ENCODE data around the gene KIAA1671.

Gene KIAA1671

GRCh38 chr22:25086902-25087282, 134.4 kb downstream of the KIAA1671 start:
- Histone ChIP-seq H3K4me3 (ENCODE audit: low read depth in 1 of 2, low read length in 2 of 2) (no peak overlapping the region), H3K4me1 (ENCODE audit: control insufficient read depth in 1 of 2, insufficient read depth in 2 of 2, low read length in 2 of 2) (peaks cover 0 to 4% of the 10 kb centered on the region in 2 donors), H3K27me3 (ENCODE audit: low read depth, low read length) (no peaks in the 10 kb centered on the region), H3K36me3 (ENCODE audit: control insufficient read depth in 1 of 2, insufficient read depth in 2 of 2, low read length in 2 of 2) (no peaks in the 10 kb centered on the region), H3K9me3 (ENCODE audit: control insufficient read depth in 1 of 2, low read length in 2 of 2) (no peaks in the 10 kb centered on the region), H3K27ac (ENCODE audit: low read length) (no peak overlapping the region)

- Histone ChIP-seq H3K36me3 (ENCODE audit: control insufficient read depth in 1 of 2, insufficient read depth in 2 of 2, low read length in 2 of 2) (no peaks in the 10 kb centered on the region), H3K9me3 (ENCODE audit: control insufficient read depth in 1 of 2, low read length in 2 of 2) (no peaks in the 10 kb centered on the region), H3K27me3 (ENCODE audit: low read depth, low read length) (no peaks in the 10 kb centered on the region), H3K4me3 (ENCODE audit: low read depth in 1 of 2, low read length in 2 of 2) (no peak overlapping the region), H3K27ac (ENCODE audit: low read length) (no peak overlapping the region), H3K4me1 (ENCODE audit: control insufficient read depth in 1 of 2, insufficient read depth in 2 of 2, low read length in 2 of 2) (peaks cover 0 to 4% of the 10 kb centered on the region in 2 donors)
Observed at GRCh38 chr22:25090225-25090890, 137.8 kb downstream of the KIAA1671 start.

DNA sequence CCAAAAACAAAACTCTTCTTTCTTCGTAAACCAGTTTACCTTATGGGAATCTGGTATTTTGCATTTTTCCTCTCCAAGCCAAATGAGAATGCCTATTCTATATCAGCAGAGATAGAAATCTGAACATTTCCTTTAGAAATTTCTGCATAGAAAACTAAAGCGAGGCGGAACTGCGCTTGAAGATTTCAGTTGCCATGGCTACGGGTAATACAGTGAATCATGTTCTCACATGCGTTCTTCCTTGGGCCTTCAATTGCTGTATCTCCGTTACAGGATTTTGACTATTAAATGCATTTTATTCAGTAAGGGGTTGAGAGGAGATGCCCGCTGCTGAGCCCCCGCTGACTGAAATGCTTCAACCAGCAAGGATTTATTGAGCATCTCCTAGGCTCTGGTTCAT, 138.9 kb downstream of the KIAA1671 start:
- Histone ChIP-seq H3K27me3 (ENCODE audit: low read depth, low read length) (no peaks in the 10 kb centered on the region), H3K36me3 (ENCODE audit: control insufficient read depth in 1 of 2, insufficient read depth in 2 of 2, low read length in 2 of 2) (no peaks in the 10 kb centered on the region), H3K4me1 (ENCODE audit: control insufficient read depth in 1 of 2, insufficient read depth in 2 of 2, low read length in 2 of 2) (peaks cover 0 to 4% of the 10 kb centered on the region in 2 donors), H3K4me3 (ENCODE audit: low read depth in 1 of 2, low read length in 2 of 2) (no peak overlapping the region), H3K27ac (ENCODE audit: low read length) (no peak overlapping the region), H3K9me3 (ENCODE audit: control insufficient read depth in 1 of 2, low read length in 2 of 2) (no peaks in the 10 kb centered on the region)

DNA sequence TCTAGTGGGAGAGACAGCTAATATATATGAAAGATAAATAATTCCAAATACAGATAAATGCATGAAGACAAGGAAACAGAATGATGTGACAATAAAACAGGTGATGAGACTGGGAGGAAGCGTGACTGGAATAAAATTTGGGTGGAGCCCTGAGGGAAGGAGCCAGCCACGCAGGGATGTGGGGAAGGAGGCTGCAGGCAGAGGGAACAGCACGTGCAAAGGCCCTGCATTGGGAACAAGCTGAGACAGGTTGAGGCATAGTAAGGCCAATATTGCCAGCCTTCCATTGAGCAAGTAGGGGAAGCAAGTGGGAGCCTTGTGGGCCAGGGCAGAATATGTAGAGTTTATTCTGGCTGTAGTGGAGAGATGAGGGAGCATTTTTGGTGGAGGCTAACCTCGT, 139.6 kb downstream of the KIAA1671 start:
- H3K4me3 ChIP-seq (ENCODE audit: low read depth in 1 of 2, low read length in 2 of 2) = no peak overlapping the region
- no peaks in the 10 kb centered on the region for H3K27me3 ChIP-seq (ENCODE audit: low read depth, low read length)
- H3K9me3 ChIP-seq (ENCODE audit: control insufficient read depth in 1 of 2, low read length in 2 of 2) = no peaks in the 10 kb centered on the region
- H3K27ac ChIP-seq (ENCODE audit: low read length) = no peak overlapping the region
- H3K36me3 ChIP-seq (ENCODE audit: control insufficient read depth in 1 of 2, insufficient read depth in 2 of 2, low read length in 2 of 2) = no peaks in the 10 kb centered on the region
- H3K4me1 ChIP-seq (ENCODE audit: control insufficient read depth in 1 of 2, insufficient read depth in 2 of 2, low read length in 2 of 2) = peaks cover 0 to 4% of the 10 kb centered on the region in 2 donors

GRCh38 chr22:25094579-25094978, 142.1 kb downstream of the KIAA1671 start:
- Histone ChIP-seq H3K27me3 (ENCODE audit: low read depth, low read length) (no peaks in the 10 kb centered on the region), H3K36me3 (ENCODE audit: control insufficient read depth in 1 of 2, insufficient read depth in 2 of 2, low read length in 2 of 2) (no peaks in the 10 kb centered on the region), H3K4me3 (ENCODE audit: low read depth in 1 of 2, low read length in 2 of 2) (no peak overlapping the region), H3K27ac (ENCODE audit: low read length) (no peak overlapping the region), H3K4me1 (ENCODE audit: control insufficient read depth in 1 of 2, insufficient read depth in 2 of 2, low read length in 2 of 2) (peaks cover 0 to under 1% of the 10 kb centered on the region in 2 donors), H3K9me3 (ENCODE audit: control insufficient read depth in 1 of 2, low read length in 2 of 2) (no peaks in the 10 kb centered on the region)

GRCh38 chr22:25095869-25096268, 143.4 kb downstream of the KIAA1671 start:
- no peaks in the 10 kb centered on the region for H3K9me3 ChIP-seq (ENCODE audit: control insufficient read depth in 1 of 2, low read length in 2 of 2)
- no peak overlapping the region for H3K4me3 ChIP-seq (ENCODE audit: low read depth in 1 of 2, low read length in 2 of 2)
- no peaks in the 10 kb centered on the region for H3K4me1 ChIP-seq (ENCODE audit: control insufficient read depth in 1 of 2, insufficient read depth in 2 of 2, low read length in 2 of 2)
- H3K36me3 ChIP-seq (ENCODE audit: control insufficient read depth in 1 of 2, insufficient read depth in 2 of 2, low read length in 2 of 2) = no peaks in the 10 kb centered on the region
- H3K27me3 ChIP-seq (ENCODE audit: low read depth, low read length) = no peaks in the 10 kb centered on the region
- no peak overlapping the region for H3K27ac ChIP-seq (ENCODE audit: low read length)

GRCh38 chr22:25096638-25097405, 144.3 kb downstream of the KIAA1671 start:
- Histone ChIP-seq H3K9me3 (ENCODE audit: control insufficient read depth in 1 of 2, low read length in 2 of 2) (no peaks in the 10 kb centered on the region), H3K27ac (ENCODE audit: low read length) (no peak overlapping the region), H3K4me1 (ENCODE audit: control insufficient read depth in 1 of 2, insufficient read depth in 2 of 2, low read length in 2 of 2) (no peaks in the 10 kb centered on the region), H3K4me3 (ENCODE audit: low read depth in 1 of 2, low read length in 2 of 2) (no peak overlapping the region), H3K27me3 (ENCODE audit: low read depth, low read length) (no peaks in the 10 kb centered on the region), H3K36me3 (ENCODE audit: control insufficient read depth in 1 of 2, insufficient read depth in 2 of 2, low read length in 2 of 2) (no peaks in the 10 kb centered on the region)

DNA sequence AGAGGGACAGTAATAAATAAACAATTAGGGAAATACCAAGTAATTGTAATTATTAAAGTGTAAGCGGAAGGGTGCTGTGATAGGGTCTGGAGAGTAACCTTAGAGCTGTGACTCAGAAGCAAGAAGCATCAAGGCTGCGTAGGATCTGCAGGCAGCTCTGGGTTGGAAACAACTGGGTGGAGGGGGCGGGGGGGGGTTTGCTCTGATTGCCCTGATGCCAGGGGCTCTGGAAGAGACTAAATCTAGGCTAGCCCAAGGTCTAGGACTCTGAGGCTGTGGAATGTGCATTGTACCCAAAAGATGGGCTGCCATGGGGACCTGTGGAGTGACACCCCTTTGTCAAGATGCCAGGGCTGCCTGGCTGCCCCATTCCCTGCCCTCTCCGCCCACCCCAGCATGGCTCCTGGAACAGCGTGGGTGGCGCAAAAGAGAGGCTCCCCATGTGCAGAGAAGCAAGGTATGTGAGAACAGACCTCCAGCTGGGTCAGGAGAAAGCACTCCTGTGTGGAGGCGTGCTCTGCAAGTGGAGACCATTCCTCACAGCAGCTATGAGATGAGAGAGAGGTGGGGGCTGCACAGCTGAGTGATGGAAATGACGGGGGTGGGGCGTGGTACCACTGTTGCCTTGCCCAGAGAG, 146.0 kb downstream of the KIAA1671 start:
- Histone ChIP-seq H3K27me3 (ENCODE audit: low read depth, low read length) (no peaks in the 10 kb centered on the region), H3K4me1 (ENCODE audit: control insufficient read depth in 1 of 2, insufficient read depth in 2 of 2, low read length in 2 of 2) (no peaks in the 10 kb centered on the region), H3K27ac (ENCODE audit: low read length) (no peak overlapping the region), H3K36me3 (ENCODE audit: control insufficient read depth in 1 of 2, insufficient read depth in 2 of 2, low read length in 2 of 2) (no peaks in the 10 kb centered on the region), H3K4me3 (ENCODE audit: low read depth in 1 of 2, low read length in 2 of 2) (no peak overlapping the region), H3K9me3 (ENCODE audit: control insufficient read depth in 1 of 2, low read length in 2 of 2) (no peaks in the 10 kb centered on the region)

DNA sequence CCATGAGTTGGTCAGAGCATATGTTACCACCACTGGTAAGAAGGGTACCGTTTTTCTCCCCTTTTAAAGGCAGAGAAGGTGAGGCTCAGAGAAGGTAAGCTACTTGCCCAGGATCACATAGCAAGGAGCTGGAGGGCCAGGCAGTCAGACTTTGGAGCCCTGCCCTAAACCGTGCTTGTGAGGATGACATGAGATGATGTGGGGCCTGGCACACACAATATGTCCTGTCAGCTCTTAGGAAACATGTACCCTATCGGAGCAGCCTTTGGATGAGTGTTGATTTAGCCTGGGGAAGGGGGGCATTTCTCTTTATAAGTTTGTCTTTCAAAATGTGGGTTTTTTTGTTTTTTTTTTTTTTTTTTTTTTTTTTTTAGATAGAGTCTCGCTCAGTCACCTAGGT, 146.7 kb downstream of the KIAA1671 start:
- Histone ChIP-seq H3K36me3 (ENCODE audit: control insufficient read depth in 1 of 2, insufficient read depth in 2 of 2, low read length in 2 of 2) (no peaks in the 10 kb centered on the region), H3K4me3 (ENCODE audit: low read depth in 1 of 2, low read length in 2 of 2) (no peak overlapping the region), H3K27ac (ENCODE audit: low read length) (no peak overlapping the region), H3K4me1 (ENCODE audit: control insufficient read depth in 1 of 2, insufficient read depth in 2 of 2, low read length in 2 of 2) (no peaks in the 10 kb centered on the region), H3K27me3 (ENCODE audit: low read depth, low read length) (no peaks in the 10 kb centered on the region), H3K9me3 (ENCODE audit: control insufficient read depth in 1 of 2, low read length in 2 of 2) (no peaks in the 10 kb centered on the region)

DNA sequence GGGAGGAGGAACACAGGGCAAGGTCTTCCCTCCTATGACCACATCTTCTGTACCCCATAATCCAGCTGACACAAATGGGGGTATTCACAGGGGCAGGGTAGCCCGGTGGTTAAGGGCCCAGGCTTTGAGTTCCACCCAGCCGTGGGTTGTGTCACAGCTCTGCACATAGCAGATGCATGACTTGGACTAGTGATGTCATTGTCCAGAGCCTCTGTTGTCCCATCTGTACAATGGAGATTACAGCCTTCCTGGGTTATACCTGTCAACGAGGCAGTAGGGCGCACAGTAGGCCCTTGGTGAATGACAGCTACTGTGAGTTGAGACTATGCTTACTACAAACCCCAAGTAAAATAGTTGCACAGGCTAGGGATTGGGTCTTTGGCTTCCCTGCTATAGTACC, 147.9 kb downstream of the KIAA1671 start:
- H3K4me3 ChIP-seq (ENCODE audit: low read depth in 1 of 2, low read length in 2 of 2) = no peak overlapping the region
- H3K36me3 ChIP-seq (ENCODE audit: control insufficient read depth in 1 of 2, insufficient read depth in 2 of 2, low read length in 2 of 2) = no peaks in the 10 kb centered on the region
- H3K27me3 ChIP-seq (ENCODE audit: low read depth, low read length) = no peaks in the 10 kb centered on the region
- H3K4me1 ChIP-seq (ENCODE audit: control insufficient read depth in 1 of 2, insufficient read depth in 2 of 2, low read length in 2 of 2) = no peaks in the 10 kb centered on the region
- H3K9me3 ChIP-seq (ENCODE audit: control insufficient read depth in 1 of 2, low read length in 2 of 2) = no peaks in the 10 kb centered on the region
- H3K27ac ChIP-seq (ENCODE audit: low read length) = no peak overlapping the region

DNA sequence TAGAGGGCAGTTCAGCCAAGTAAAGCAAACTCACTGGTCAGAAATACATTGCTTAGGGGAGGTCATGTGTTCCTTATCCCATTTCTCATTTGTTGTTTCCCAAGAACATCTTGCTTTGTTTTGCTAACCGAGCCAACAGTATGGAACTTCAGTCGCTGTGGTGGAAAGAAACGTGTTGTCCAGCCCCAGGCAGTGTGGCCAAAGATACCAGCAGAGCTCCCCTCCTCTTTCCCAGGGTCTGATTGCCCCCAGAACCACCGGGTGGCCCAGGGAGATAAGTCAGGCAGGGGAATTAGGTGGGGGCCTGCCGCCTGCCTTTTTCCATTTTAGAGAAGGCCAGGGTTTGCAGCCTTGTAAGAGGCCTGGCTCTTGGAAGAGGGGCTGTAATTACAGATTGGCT, 148.4 kb downstream of the KIAA1671 start:
- H3K27ac ChIP-seq (ENCODE audit: low read length) = no peak overlapping the region
- no peak overlapping the region for H3K4me3 ChIP-seq (ENCODE audit: low read depth in 1 of 2, low read length in 2 of 2)
- H3K36me3 ChIP-seq (ENCODE audit: control insufficient read depth in 1 of 2, insufficient read depth in 2 of 2, low read length in 2 of 2) = no peaks in the 10 kb centered on the region
- H3K4me1 ChIP-seq (ENCODE audit: control insufficient read depth in 1 of 2, insufficient read depth in 2 of 2, low read length in 2 of 2) = no peaks in the 10 kb centered on the region
- H3K9me3 ChIP-seq (ENCODE audit: control insufficient read depth in 1 of 2, low read length in 2 of 2) = no peaks in the 10 kb centered on the region
- no peaks in the 10 kb centered on the region for H3K27me3 ChIP-seq (ENCODE audit: low read depth, low read length)
